ENCODE data around the gene RNF220.

The RNF220 gene

DNA sequence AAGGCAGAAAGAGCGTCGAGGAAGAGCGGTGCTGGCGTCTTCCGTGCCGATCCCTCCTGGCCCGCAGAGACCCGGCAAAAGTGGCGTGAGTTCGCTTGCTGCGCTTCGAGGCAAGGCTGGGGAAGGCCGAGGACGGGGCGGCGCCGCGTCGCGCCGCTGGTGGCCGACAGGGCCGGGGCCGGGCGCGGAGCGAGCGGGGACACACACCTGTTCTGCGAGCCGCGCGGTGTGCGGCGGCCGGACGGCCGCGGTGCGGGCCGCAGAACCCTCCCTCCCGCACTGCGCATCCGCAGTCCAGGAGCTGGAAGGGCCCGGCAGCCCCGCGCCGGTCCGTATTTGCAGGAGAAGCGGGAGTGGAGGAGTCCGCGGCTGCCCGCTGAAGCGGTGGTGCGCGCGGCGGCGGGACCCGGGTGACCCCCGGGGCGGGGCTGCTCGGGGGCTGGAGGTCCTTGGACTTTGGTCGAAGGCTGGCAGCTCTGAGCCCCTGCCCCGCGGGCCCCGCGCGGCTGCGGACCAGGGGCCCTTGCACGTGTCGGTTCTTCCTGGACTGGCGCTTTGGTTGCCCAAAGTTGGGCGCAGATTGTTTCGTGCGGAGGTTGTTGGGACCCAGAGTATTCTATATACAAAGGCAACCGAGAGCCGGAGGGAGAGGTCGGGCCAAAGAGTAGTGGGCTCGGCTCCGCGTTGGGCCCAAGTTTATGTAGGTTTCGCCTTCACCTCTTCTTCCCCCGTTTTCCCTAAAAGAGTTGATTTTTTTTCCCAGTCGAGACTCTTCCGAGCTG lies 2.6 kb downstream of the RNF220 start:
- DNase-seq (ENCODE audit: low read depth) = no peak

DNA sequence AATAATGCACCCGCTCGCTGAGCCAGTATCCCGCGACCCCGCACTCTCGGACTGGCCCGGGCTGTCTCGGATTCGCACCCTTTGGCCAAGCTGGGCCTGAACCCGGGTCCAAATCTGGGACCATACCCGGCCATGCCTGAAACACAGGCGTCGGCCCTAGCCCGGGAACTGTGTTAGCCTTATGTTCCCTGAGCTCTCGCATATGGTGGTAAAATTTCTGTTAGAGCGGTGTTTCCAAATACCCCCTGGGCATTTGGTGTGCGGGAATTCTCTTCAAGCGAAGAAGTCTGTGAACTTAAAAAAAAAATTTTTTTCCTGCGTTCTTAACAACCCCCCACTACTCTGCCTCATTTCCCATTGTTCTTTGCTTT lies 3.1 kb downstream of the RNF220 start:
- no peak for DNase-seq (ENCODE audit: low read depth)

GRCh38 chr1:44408632-44409602 lies 3.9 kb downstream of the RNF220 start:
- DNase-seq (ENCODE audit: low read depth) = no peak

- DNase-seq (ENCODE audit: low read depth) = no peak
Measured at GRCh38 chr1:44409757-44410156, 4.7 kb downstream of the RNF220 start.

- no peak for DNase-seq (ENCODE audit: low read depth)
Measured at GRCh38 chr1:44411861-44412260, 6.8 kb downstream of the RNF220 start.

GRCh38 chr1:44412601-44413000 lies 7.5 kb downstream of the RNF220 start:
- no peak for DNase-seq (ENCODE audit: low read depth)

- DNase-seq (ENCODE audit: low read depth) = no peak
Measured at GRCh38 chr1:44413740-44414139, 8.7 kb downstream of the RNF220 start.

- DNase-seq (ENCODE audit: low read depth) = no peak
Measured at GRCh38 chr1:44415013-44415412, 10.0 kb downstream of the RNF220 start.

DNA sequence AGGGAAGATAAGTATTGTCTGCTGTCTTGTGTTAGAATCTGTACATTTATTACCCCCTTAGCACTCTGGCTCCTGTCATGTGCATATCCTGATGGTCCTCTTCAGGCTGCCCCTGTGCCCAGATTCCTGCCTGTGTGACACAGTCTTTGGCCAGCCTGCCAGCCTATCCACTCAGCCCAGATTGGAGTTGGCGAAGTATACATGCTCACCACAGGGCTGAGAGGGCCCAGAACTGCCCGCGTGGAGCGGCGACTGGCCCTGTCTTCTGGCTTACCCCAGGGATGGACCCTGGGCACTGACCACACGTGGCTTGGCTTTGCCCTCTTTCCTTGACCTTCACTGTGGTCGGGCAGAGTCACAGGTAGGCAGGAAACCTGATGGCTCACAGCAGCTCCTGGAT lies 11.4 kb downstream of the RNF220 start:
- DNase-seq (ENCODE audit: low read depth) = no peak

GRCh38 chr1:44417351-44418021 lies 12.4 kb downstream of the RNF220 start:
- no peak for DNase-seq (ENCODE audit: low read depth)

- no peak for DNase-seq (ENCODE audit: low read depth)
Measured at GRCh38 chr1:44418022-44418673, 13.1 kb downstream of the RNF220 start.

GRCh38 chr1:44419901-44420300 lies 14.8 kb downstream of the RNF220 start:
- no peak for DNase-seq (ENCODE audit: low read depth)

GRCh38 chr1:44420535-44420934 lies 15.5 kb downstream of the RNF220 start:
- no peak for DNase-seq (ENCODE audit: low read depth)

DNA sequence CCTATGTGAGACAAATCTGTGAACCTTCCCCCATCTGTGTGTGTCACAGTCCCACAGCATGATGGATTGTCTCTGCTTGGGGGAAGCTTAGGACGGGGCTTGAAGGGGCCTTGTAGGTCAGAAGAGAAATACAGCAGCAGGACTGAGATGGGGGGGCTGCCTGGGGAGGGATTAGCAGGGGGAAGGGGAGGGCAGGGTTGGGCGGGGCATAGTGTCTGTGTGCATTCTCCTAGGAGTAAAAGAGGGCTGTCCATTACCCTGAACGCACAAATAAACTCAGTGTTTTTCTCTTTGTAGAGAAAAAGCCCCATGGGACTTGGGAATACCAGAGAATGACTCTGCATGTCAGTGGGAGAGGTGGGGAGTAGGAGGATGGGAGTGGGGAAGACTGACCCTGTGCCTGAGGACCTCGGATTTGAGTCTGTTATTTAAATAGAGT lies 16.4 kb downstream of the RNF220 start:
- DNase-seq (ENCODE audit: low read depth) = no peak

DNA sequence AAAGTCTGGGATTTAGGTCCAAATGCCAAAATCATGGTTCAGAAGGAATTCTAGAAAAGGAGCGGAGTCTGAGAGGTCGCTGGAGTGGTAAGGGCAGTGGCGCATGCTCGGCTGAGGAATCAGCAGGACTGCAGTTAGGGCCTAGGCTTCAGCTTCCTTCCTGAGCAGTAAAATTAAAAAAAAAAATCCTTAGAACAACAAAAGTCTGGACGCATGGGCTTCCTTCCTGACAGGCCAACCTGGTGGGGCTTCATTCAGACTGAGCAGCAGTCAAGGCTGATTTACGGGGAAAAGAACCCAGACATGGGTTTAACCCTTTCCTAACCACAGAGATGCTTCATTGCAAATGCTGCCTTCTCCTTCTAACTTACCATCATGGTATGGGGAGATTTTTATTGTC lies 17.1 kb downstream of the RNF220 start:
- DNase-seq (ENCODE audit: low read depth) = no peak

- no peak for DNase-seq (ENCODE audit: low read depth)
Measured at GRCh38 chr1:44423591-44424537, 18.8 kb downstream of the RNF220 start.

DNA sequence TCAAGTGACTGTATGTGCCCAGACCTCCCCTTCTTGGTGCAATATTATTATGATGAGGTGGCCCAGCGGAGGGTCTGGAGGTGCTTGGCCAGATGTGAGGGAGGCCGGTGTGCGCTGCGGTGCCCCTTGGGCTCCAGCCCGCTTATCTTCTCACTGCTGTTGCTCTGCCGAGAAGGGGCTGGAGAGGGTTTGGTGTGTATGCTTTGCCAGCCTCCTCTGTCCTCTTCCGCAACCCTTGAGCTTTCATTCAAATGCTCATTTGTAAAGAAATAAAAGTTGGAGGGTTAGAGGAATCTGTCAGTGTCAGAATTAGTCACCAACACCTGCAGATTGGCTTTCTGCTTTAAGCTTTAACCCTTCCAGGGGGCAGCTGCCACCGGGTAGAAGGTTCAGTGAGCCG lies 19.7 kb downstream of the RNF220 start:
- no peak for DNase-seq (ENCODE audit: low read depth)

DNA sequence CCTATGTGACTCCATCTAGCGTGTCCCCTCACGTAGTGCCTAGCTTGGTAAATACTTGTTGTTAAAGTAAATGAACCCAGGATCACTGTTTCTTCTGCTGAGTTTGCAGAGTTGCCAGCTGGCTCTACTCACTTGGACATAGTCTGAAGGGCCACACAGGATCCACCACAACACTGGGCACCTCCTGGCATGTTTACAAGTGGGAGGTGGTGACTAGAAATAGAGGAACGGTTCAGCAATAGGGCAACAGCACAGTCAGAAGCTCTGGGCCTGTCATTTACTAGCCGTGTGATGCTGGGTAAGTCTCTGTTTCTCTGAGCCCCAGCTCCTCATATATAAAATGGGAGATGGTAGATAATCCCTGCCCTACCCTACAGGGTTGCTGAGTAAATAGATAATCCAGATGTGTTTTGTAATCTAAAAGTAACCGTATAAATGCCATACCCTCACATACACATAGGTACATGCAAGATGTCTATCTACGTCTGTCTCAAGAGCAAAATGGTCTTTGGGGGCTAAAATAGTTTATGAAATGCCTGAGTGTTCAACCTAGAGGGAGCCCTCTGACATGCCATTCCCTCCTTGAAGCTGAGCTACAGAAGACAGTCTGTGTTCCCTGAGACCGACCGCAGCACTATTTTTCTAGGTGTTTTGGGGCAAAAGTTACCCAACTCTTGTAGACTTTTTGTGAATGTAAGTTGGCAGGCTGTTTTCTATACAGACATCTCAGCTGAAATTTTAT lies 20.5 kb downstream of the RNF220 start:
- DNase-seq (ENCODE audit: low read depth) = no peak

DNA sequence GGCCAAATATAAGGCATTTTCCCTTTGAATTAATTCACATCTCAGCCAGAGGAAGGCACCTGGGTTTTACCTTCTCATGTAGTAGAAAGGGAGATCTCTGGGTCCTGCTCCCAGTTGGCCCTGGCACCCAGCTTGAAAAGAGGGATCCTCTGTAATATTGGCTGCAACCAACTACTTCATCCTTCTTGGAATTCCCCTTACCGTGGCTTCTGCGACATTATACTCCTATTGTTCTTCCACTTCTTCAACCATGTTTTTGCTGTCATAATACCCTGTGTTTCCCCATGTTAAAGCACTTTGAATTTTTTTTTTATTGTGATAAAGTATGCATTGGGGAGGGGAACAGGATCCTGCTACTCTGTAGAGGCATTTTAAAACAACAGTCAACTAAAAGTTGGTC lies 26.8 kb downstream of the RNF220 start:
- DNase-seq (ENCODE audit: low read depth) = no peak

DNA sequence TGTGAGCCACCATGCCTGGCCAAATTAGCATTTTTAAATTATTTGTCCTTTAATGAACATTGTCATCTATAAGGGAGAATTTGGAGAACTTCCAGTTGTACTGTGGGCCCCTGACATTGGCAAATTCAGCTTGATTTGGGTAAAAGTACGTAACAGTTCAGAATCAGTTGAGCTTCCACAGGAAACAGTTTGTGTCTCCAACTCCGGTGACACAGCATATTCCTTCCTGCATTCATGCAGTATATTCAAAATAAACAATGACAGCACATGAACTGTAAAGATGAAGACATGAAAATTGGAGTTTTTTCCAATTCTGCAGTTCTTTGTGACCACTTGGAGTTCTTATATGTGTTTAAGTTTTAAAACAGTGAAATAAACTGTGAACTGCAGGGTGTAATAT lies 28.2 kb downstream of the RNF220 start:
- DNase-seq (ENCODE audit: low read depth) = no peak

Measured in activated gamma-delta T cell treated with anti-CD3 and anti-CD28 coated beads, Interleukin-2, amount 50 U/mL, for 16 hours (primary cell).